Tibial nerve (tissue), 4 donors: ENCODE data around the gene SPRR4.
"Not testable (repeated sequence)": the region's sequence is repeated elsewhere in the genome, so short reads cannot be mapped to it uniquely, and the experiment has no call there.

ENCODE experiments used
- CTCF ChIP-seq, 5 experiments: fragments of 200-600 bp in 3 of 5; fragments of 450-650 bp in 2 of 5; sonication (generic) in 3 of 5; IDR thresholded peaks; one replicate each; pipeline ENCODE4 v1.5.1; 2016 to 2019; ENCODE audit warnings: antibody characterized with exemption in 5 of 5, mild to moderate bottlenecking in 3 of 5, moderate library complexity in 2 of 5
- EP300 ChIP-seq, 2 donors: sonication (generic); formaldehyde crosslinking; IDR thresholded peaks; one replicate each; pipeline ENCODE4 v1.6.1; 2017; ENCODE audit warnings: antibody characterized with exemption in 2 of 2, mild to moderate bottlenecking in 1 of 2

GRCh38 chr1:153021829-153022228 lies 51.4 kb downstream of the SPRR4 start:
- not testable (repeated sequence) for TF ChIP-seq CTCF, EP300 (IDR thresholded peaks at IDR 0.05)
